Mesothelial cell of epicardium (in vitro differentiated cells): ENCODE results near the gene C9orf72. TPM values are rescaled to one million over a fixed set of nuclear protein-coding genes. Genes with fewer than 3 reads are reported as not detected.

Source experiments
- DNase-seq, 2 experiments: peaks; one replicate each; pipeline ENCODE4 v3.0.0; 2021; ENCODE audit warnings: low spot score in 2 of 2; ENCODE audit not compliant: unreplicated experiment in 2 of 2
- H3K27ac Mint-ChIP-seq: 2 replicates; pipeline ENCODE4 v1.8.0; 2021; ENCODE audit warnings: mixed read lengths
- H3K27me3 Mint-ChIP-seq: 2 replicates; pipeline ENCODE4 v1.8.0; 2021; ENCODE audit warnings: low read depth, mixed read lengths
- H3K36me3 Mint-ChIP-seq: 2 replicates; pipeline ENCODE4 v1.8.0; 2021; ENCODE audit warnings: mixed read lengths
- H3K4me1 Mint-ChIP-seq: 2 replicates; pipeline ENCODE4 v1.8.0; 2021; ENCODE audit warnings: mixed read lengths
- H3K4me3 Mint-ChIP-seq: 2 replicates; pipeline ENCODE4 v1.8.0; 2021; ENCODE audit warnings: mild to moderate bottlenecking, moderate library complexity, mixed read lengths
- H3K9me3 Mint-ChIP-seq: 2 replicates; pipeline ENCODE4 v1.8.0; 2021; ENCODE audit warnings: mixed read lengths
- CTCF ChIP-seq: fragments of 200-600 bp; sonication (generic); IDR thresholded peaks from one replicate; pipeline ENCODE4 v1.5.0; 2021; ENCODE audit warnings: antibody characterized with exemption; ENCODE audit not compliant: unreplicated experiment
- total RNA-seq: library from RNA; stranded (reverse); gene quantifications from 3 replicates; pipeline ENCODE4 v1.2.1, GENCODE V29; 2021

C9orf72 gene
- total RNA-seq, 1 donor from 2014 or later: 22.0 TPM

DNA sequence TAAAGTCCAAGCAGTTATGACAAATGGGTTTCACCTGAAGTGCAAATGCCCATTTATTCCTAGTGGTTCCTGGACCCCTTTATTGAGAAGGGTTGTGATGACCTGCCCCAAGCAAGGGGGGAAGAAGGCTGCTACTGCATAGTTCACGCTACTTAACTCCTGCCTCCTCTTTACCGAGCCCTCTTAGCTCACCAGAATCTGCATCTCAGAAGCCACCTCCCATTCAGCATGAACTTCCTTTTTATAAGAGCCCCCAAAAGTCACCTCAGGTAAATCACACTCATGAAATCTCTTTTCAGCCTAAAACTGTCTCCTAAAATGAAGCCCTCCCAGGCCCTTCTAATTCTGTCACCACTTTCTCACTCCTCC, 26.6 kb upstream of the C9orf72 start:
- no peak overlapping the region for H3K4me3 Mint-ChIP-seq
- no peak for DNase-seq
- TF ChIP-seq CTCF: no peak
- no peaks in the 10 kb centered on the region for H3K9me3 Mint-ChIP-seq
- no peaks in the 10 kb centered on the region for H3K27me3 Mint-ChIP-seq
- no peaks in the 10 kb centered on the region for H3K36me3 Mint-ChIP-seq
- no peak overlapping the region for H3K27ac Mint-ChIP-seq
- H3K4me1 Mint-ChIP-seq: peaks cover 18% of the 10 kb centered on the region

GRCh38 chr9:27599102-27599869, 26.0 kb upstream of the C9orf72 start:
- no peak for DNase-seq

GRCh38 chr9:27595733-27596132, 22.5 kb upstream of the C9orf72 start:
- no peaks in the 10 kb centered on the region for H3K36me3 Mint-ChIP-seq
- no peak overlapping the region for H3K4me3 Mint-ChIP-seq
- no peaks in the 10 kb centered on the region for H3K27me3 Mint-ChIP-seq
- peaks cover 4% of the 10 kb centered on the region for H3K9me3 Mint-ChIP-seq
- TF ChIP-seq CTCF: no peak
- no peak for DNase-seq
- no peaks in the 10 kb centered on the region for H3K4me1 Mint-ChIP-seq
- H3K27ac Mint-ChIP-seq: no peak overlapping the region

More at GRCh38 chr9:27599102-27599869, 26.0 kb upstream of the C9orf72 start:
- H3K4me3 Mint-ChIP-seq: no peak overlapping the region
- H3K27ac Mint-ChIP-seq: no peak overlapping the region
- no peaks in the 10 kb centered on the region for H3K27me3 Mint-ChIP-seq
- H3K36me3 Mint-ChIP-seq: no peaks in the 10 kb centered on the region
- peaks cover 18% of the 10 kb centered on the region for H3K4me1 Mint-ChIP-seq
- TF ChIP-seq CTCF: no peak
- no peaks in the 10 kb centered on the region for H3K9me3 Mint-ChIP-seq

- Mint-ChIP-seq H3K36me3 (no peaks in the 10 kb centered on the region), H3K27me3 (no peaks in the 10 kb centered on the region), H3K9me3 (peaks cover 4% of the 10 kb centered on the region), H3K4me1 (no peaks in the 10 kb centered on the region), H3K27ac (no peak overlapping the region), H3K4me3 (no peak overlapping the region)
- TF ChIP-seq CTCF: no peak
- DNase-seq: no peak
Observed at GRCh38 chr9:27591672-27592071, 18.4 kb upstream of the C9orf72 start.

DNA sequence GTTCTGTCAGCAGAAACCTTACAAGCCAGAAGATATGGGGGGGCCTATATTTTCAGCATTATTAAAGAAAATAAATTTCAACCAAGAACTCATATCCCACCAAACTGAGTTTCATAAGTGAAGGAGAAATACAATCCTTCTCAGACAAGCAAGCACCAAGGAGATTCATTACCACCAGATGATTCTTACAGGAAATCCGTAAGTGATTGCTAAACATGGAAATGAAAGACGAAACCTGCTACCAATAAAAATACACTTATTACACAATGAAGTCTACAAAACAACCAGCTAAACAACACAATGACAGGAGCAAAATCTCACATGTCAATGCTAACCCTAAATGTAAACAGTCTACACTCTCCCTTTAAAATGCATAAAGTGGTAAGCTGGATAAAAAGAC, 17.8 kb upstream of the C9orf72 start:
- no peak for DNase-seq
- Mint-ChIP-seq H3K27ac (no peak overlapping the region), H3K27me3 (no peaks in the 10 kb centered on the region), H3K36me3 (no peaks in the 10 kb centered on the region), H3K4me3 (no peak overlapping the region), H3K9me3 (peaks cover 4% of the 10 kb centered on the region), H3K4me1 (no peaks in the 10 kb centered on the region)
- TF ChIP-seq CTCF: no peak

DNA sequence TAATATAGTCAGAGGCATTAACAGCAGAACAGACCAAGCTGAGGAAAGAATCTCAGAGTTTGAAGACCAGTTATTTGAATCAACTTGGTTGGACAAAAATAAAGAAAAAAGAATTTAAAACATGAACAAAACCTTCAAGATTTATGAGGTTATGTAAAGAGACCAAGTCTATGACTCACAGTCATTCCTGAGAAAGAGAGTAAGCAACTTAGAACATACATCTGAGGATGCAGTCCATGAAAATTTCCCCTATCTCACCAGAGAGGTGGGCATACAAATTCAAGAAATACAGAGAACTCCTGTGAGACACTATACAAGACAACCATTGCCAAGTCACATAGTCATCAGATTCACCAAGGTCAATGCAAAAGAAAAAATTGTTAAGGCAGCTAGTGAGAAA, 17.4 kb upstream of the C9orf72 start:
- Mint-ChIP-seq H3K27me3 (no peaks in the 10 kb centered on the region), H3K4me1 (no peaks in the 10 kb centered on the region), H3K36me3 (no peaks in the 10 kb centered on the region), H3K9me3 (peaks cover 4% of the 10 kb centered on the region), H3K4me3 (no peak overlapping the region), H3K27ac (no peak overlapping the region)
- DNase-seq: no peak
- TF ChIP-seq CTCF: no peak
